ENCODE data around the gene SH3D21.

The SH3D21 gene

DNA sequence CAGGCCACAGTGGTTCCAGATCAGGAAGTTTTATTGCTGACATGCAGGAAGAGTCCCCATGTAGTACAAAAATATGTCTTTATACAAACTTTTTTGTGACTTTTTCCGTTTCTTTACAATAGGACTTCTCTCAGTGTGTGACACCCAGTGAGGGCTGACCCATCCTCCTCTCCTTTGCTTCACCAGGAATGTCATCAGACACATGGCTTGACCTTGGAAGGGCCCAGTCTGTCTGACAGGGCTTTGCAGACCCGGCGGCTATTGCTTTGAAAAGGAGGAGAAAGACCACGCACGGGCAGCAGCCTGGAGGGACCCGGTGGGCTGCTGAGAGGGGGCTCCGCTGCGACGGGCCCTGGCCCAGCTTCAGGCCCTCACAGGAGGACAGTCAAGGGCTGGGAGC is 33.4 kb downstream of the SH3D21 start:
- Histone ChIP-seq H3K27ac (ENCODE audit: low read length) (no peak overlapping the region), H3K27me3 (ENCODE audit: insufficient read depth, low read length) (no peaks in the 10 kb centered on the region), H3K36me3 (ENCODE audit: insufficient read depth, low read depth, low read length) (peaks cover 14% of the 10 kb centered on the region; the same call in 1 of the 2 replicates), H3K9ac (ENCODE audit: low read depth, low read length) (no peak overlapping the region), H3K9me3 (ENCODE audit: insufficient read depth, low read depth, low read length) (no peaks in the 10 kb centered on the region), H3K4me1 (ENCODE audit: insufficient read depth, low read length) (no peaks in the 10 kb centered on the region), H3K4me3 (ENCODE audit: low read length) (no peak overlapping the region)

GRCh38 chr1:36341626-36342320 is 35.6 kb downstream of the SH3D21 start:
- Histone ChIP-seq H3K27me3 (ENCODE audit: insufficient read depth, low read length) (no peaks in the 10 kb centered on the region), H3K9ac (ENCODE audit: low read depth, low read length) (no peak overlapping the region), H3K4me3 (ENCODE audit: low read length) (no peak overlapping the region), H3K27ac (ENCODE audit: low read length) (no peak overlapping the region), H3K9me3 (ENCODE audit: insufficient read depth, low read depth, low read length) (no peaks in the 10 kb centered on the region), H3K4me1 (ENCODE audit: insufficient read depth, low read length) (no peaks in the 10 kb centered on the region), H3K36me3 (ENCODE audit: insufficient read depth, low read depth, low read length) (peaks cover 29% of the 10 kb centered on the region)

DNA sequence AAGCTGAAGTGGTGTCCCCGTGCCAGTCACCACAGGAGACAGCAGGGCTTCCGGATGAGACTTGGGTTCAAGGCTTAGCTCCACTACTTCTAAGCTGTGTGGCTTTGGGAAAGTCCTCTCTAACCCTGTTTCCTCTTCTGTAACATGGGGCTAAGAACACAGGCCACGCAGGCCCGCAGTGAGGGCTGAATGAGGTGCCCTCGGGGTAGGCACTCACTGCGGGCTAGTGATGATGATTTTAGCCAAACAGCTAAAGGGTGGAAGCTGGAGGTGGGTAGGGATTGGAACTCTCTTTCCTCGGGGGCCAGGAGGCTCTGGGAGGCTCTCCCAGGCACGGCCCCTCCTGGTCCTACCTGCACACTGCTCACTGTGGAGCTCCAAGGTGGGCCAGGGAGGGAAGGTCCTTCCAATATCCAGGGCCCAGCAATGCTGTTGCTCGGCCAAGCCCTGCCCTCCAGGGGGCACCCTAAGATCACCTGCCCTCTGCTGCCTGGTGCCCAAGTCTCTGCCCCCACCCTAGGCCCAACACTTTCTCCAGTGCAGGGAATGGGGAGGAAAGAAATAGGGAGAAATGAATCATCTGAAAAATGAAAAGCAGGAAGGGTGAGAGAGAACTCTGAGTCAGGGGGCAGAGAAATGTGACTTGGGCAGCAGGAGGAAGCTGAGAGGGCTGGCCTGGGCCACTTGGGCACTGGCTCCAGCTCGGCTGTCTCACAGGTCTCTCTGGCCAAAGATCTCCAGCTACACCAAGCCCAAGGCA is 36.4 kb downstream of the SH3D21 start:
- H3K27ac ChIP-seq (ENCODE audit: low read length): no peak overlapping the region
- H3K36me3 ChIP-seq (ENCODE audit: insufficient read depth, low read depth, low read length): peaks cover 36% of the 10 kb centered on the region
- H3K9ac ChIP-seq (ENCODE audit: low read depth, low read length): no peak overlapping the region
- no peaks in the 10 kb centered on the region for H3K27me3 ChIP-seq (ENCODE audit: insufficient read depth, low read length)
- H3K9me3 ChIP-seq (ENCODE audit: insufficient read depth, low read depth, low read length): no peaks in the 10 kb centered on the region
- no peak overlapping the region for H3K4me3 ChIP-seq (ENCODE audit: low read length)
- H3K4me1 ChIP-seq (ENCODE audit: insufficient read depth, low read length): no peaks in the 10 kb centered on the region

- no peak overlapping the region for H3K4me3 ChIP-seq (ENCODE audit: low read length)
- no peak overlapping the region for H3K9ac ChIP-seq (ENCODE audit: low read depth, low read length)
- H3K36me3 ChIP-seq (ENCODE audit: insufficient read depth, low read depth, low read length): peaks cover 49% of the 10 kb centered on the region
- H3K9me3 ChIP-seq (ENCODE audit: insufficient read depth, low read depth, low read length): no peaks in the 10 kb centered on the region
- H3K4me1 ChIP-seq (ENCODE audit: insufficient read depth, low read length): no peaks in the 10 kb centered on the region
- no peak overlapping the region for H3K27ac ChIP-seq (ENCODE audit: low read length)
- H3K27me3 ChIP-seq (ENCODE audit: insufficient read depth, low read length): no peaks in the 10 kb centered on the region
Measured at GRCh38 chr1:36343651-36344394, 37.7 kb downstream of the SH3D21 start.

GRCh38 chr1:36344395-36344680 is 38.2 kb downstream of the SH3D21 start:
- Histone ChIP-seq H3K27ac (ENCODE audit: low read length) (no peak overlapping the region), H3K36me3 (ENCODE audit: insufficient read depth, low read depth, low read length) (peaks cover 53% of the 10 kb centered on the region), H3K4me1 (ENCODE audit: insufficient read depth, low read length) (no peaks in the 10 kb centered on the region), H3K9me3 (ENCODE audit: insufficient read depth, low read depth, low read length) (no peaks in the 10 kb centered on the region), H3K9ac (ENCODE audit: low read depth, low read length) (no peak overlapping the region), H3K27me3 (ENCODE audit: insufficient read depth, low read length) (no peaks in the 10 kb centered on the region), H3K4me3 (ENCODE audit: low read length) (no peak overlapping the region)

- Histone ChIP-seq H3K9ac (ENCODE audit: low read depth, low read length) (no peak overlapping the region), H3K36me3 (ENCODE audit: insufficient read depth, low read depth, low read length) (peaks cover 53% of the 10 kb centered on the region), H3K4me3 (ENCODE audit: low read length) (no peak overlapping the region), H3K27ac (ENCODE audit: low read length) (no peak overlapping the region), H3K4me1 (ENCODE audit: insufficient read depth, low read length) (no peaks in the 10 kb centered on the region), H3K27me3 (ENCODE audit: insufficient read depth, low read length) (no peaks in the 10 kb centered on the region), H3K9me3 (ENCODE audit: insufficient read depth, low read depth, low read length) (no peaks in the 10 kb centered on the region)
Measured at GRCh38 chr1:36345353-36345752, 39.2 kb downstream of the SH3D21 start.

- Histone ChIP-seq H3K36me3 (ENCODE audit: insufficient read depth, low read depth, low read length) (peaks cover 47% of the 10 kb centered on the region), H3K27me3 (ENCODE audit: insufficient read depth, low read length) (no peaks in the 10 kb centered on the region), H3K4me3 (ENCODE audit: low read length) (no peak overlapping the region), H3K9ac (ENCODE audit: low read depth, low read length) (no peak overlapping the region), H3K9me3 (ENCODE audit: insufficient read depth, low read depth, low read length) (no peaks in the 10 kb centered on the region), H3K27ac (ENCODE audit: low read length) (no peak overlapping the region), H3K4me1 (ENCODE audit: insufficient read depth, low read length) (no peaks in the 10 kb centered on the region)
Measured at GRCh38 chr1:36346741-36347370, 40.7 kb downstream of the SH3D21 start.

GRCh38 chr1:36349241-36349671 is 43.1 kb downstream of the SH3D21 start:
- Histone ChIP-seq H3K27me3 (ENCODE audit: insufficient read depth, low read length) (no peaks in the 10 kb centered on the region), H3K27ac (ENCODE audit: low read length) (no peak overlapping the region), H3K4me1 (ENCODE audit: insufficient read depth, low read length) (peaks cover 7% of the 10 kb centered on the region; the same call in 1 of the 2 replicates), H3K9me3 (ENCODE audit: insufficient read depth, low read depth, low read length) (no peaks in the 10 kb centered on the region), H3K9ac (ENCODE audit: low read depth, low read length) (no peak overlapping the region), H3K36me3 (ENCODE audit: insufficient read depth, low read depth, low read length) (peaks cover 44% of the 10 kb centered on the region), H3K4me3 (ENCODE audit: low read length) (no peak overlapping the region)

DNA sequence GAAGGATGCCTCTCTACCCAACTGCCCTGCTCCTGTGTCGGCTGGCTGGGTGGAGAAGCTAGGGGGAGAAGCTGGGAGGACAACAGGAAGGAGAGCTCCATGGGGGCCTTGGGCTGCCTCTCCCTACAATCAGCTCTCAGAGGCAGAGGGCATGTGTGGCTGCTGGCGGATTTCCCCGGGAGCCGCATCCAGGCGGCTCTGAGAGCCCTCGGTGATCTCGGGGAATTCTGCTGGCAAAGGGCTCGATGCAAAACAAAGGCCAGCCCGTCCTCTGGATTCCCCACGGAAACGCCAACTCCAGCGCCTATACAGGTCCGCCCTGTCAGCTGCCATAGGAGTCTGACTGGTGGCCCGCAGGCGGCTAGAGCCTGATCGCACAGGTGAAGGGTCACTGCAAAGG is 43.7 kb downstream of the SH3D21 start:
- Histone ChIP-seq H3K4me1 (ENCODE audit: insufficient read depth, low read length) (peaks cover 7% of the 10 kb centered on the region; the same call in 1 of the 2 replicates), H3K4me3 (ENCODE audit: low read length) (no peak overlapping the region), H3K27ac (ENCODE audit: low read length) (no peak overlapping the region), H3K9ac (ENCODE audit: low read depth, low read length) (no peak overlapping the region), H3K36me3 (ENCODE audit: insufficient read depth, low read depth, low read length) (peaks cover 50% of the 10 kb centered on the region), H3K9me3 (ENCODE audit: insufficient read depth, low read depth, low read length) (no peaks in the 10 kb centered on the region), H3K27me3 (ENCODE audit: insufficient read depth, low read length) (no peaks in the 10 kb centered on the region)

GRCh38 chr1:36350659-36351226 is 44.6 kb downstream of the SH3D21 start:
- H3K9me3 ChIP-seq (ENCODE audit: insufficient read depth, low read depth, low read length): no peaks in the 10 kb centered on the region
- H3K27me3 ChIP-seq (ENCODE audit: insufficient read depth, low read length): no peaks in the 10 kb centered on the region
- H3K36me3 ChIP-seq (ENCODE audit: insufficient read depth, low read depth, low read length): peaks cover 51% of the 10 kb centered on the region
- no peak overlapping the region for H3K9ac ChIP-seq (ENCODE audit: low read depth, low read length)
- no peak overlapping the region for H3K27ac ChIP-seq (ENCODE audit: low read length)
- no peak overlapping the region for H3K4me3 ChIP-seq (ENCODE audit: low read length)
- H3K4me1 ChIP-seq (ENCODE audit: insufficient read depth, low read length): peaks cover 7% of the 10 kb centered on the region; the same call in 1 of the 2 replicates

- H3K4me1 ChIP-seq (ENCODE audit: insufficient read depth, low read length): peaks cover 7% of the 10 kb centered on the region; the same call in 1 of the 2 replicates
- no peaks in the 10 kb centered on the region for H3K27me3 ChIP-seq (ENCODE audit: insufficient read depth, low read length)
- H3K9ac ChIP-seq (ENCODE audit: low read depth, low read length): no peak overlapping the region
- H3K36me3 ChIP-seq (ENCODE audit: insufficient read depth, low read depth, low read length): peaks cover 48% of the 10 kb centered on the region
- H3K27ac ChIP-seq (ENCODE audit: low read length): no peak overlapping the region
- H3K4me3 ChIP-seq (ENCODE audit: low read length): no peak overlapping the region
- H3K9me3 ChIP-seq (ENCODE audit: insufficient read depth, low read depth, low read length): no peaks in the 10 kb centered on the region
Measured at GRCh38 chr1:36351227-36351977, 45.2 kb downstream of the SH3D21 start.

Data from iPS-20b (cell line).